H9 (cell line): ENCODE measurements around the gene AKIRIN1. TPM values are rescaled to one million over a fixed set of nuclear protein-coding genes. Genes with fewer than 3 reads are reported as not detected.

Experiments
- DNase-seq: peaks from one replicate; pipeline ENCODE4 v3.0.0-alpha.2; 2017
- H2AFZ ChIP-seq: one replicate; pipeline ENCODE4 v1.6.1; 2013; ENCODE audit warnings: mild to moderate bottlenecking, low read length, control low read depth, moderate library complexity
- H2AK5ac ChIP-seq: 2 replicates; pipeline ENCODE4 v1.6.1; 2013; ENCODE audit warnings: low read length, control low read depth, mixed read lengths; ENCODE audit not compliant: insufficient read length
- H2BK120ac ChIP-seq: one replicate; pipeline ENCODE4 v1.6.1; 2013; ENCODE audit warnings: low read depth, mild to moderate bottlenecking, low read length, control low read depth, inconsistent platforms; ENCODE audit not compliant: poor library complexity, severe bottlenecking
- H2BK12ac ChIP-seq: 2 replicates; pipeline ENCODE4 v1.6.1; 2013; ENCODE audit warnings: low read length, control low read depth, mixed read lengths, low read depth; ENCODE audit not compliant: insufficient read length
- H2BK15ac ChIP-seq: 2 replicates; pipeline ENCODE4 v1.6.1; 2013; ENCODE audit warnings: low read depth, low read length, control low read depth
- H2BK20ac ChIP-seq: one replicate; pipeline ENCODE4 v1.6.1; 2013; ENCODE audit warnings: low read depth, mild to moderate bottlenecking, low read length, control low read depth, inconsistent platforms; ENCODE audit not compliant: poor library complexity, severe bottlenecking
- H2BK5ac ChIP-seq: 2 replicates; pipeline ENCODE4 v1.6.1; 2013; ENCODE audit warnings: low read length, control low read depth, mixed read lengths; ENCODE audit not compliant: insufficient read length
- H3K14ac ChIP-seq: 2 replicates; pipeline ENCODE4 v1.6.1; 2013; ENCODE audit warnings: low read length, control low read depth; ENCODE audit not compliant: insufficient read depth
- H3K18ac ChIP-seq: 2 replicates; pipeline ENCODE4 v1.6.1; 2013; ENCODE audit warnings: low read depth, mild to moderate bottlenecking, mixed read lengths, low read length, control low read depth; ENCODE audit not compliant: insufficient read length
- H3K23ac ChIP-seq: 2 replicates; pipeline ENCODE4 v1.6.1; 2013; ENCODE audit warnings: low read length, control low read depth, mixed read lengths, low read depth; ENCODE audit not compliant: insufficient read length
- H3K23me2 ChIP-seq: 2 replicates; pipeline ENCODE4 v1.6.1; 2013; ENCODE audit warnings: low read depth, mild to moderate bottlenecking, mixed read lengths, low read length, control low read depth; ENCODE audit not compliant: insufficient read length, poor library complexity, severe bottlenecking
- H3K27ac ChIP-seq: 2 replicates; pipeline ENCODE4 v1.5.1; 2013; ENCODE audit warnings: low read length, control low read depth, mixed read lengths, low read depth; ENCODE audit not compliant: insufficient read length
- H3K27me3 ChIP-seq: 2 replicates; pipeline ENCODE4 v1.6.1; 2013; ENCODE audit warnings: low read length, control low read depth, inconsistent platforms; ENCODE audit not compliant: insufficient read depth
- H3K4ac ChIP-seq: 2 replicates; pipeline ENCODE4 v1.6.1; 2013; ENCODE audit warnings: low read depth, mild to moderate bottlenecking, control low read depth, inconsistent platforms, low read length, moderate library complexity
- H3K4me1 ChIP-seq: 2 replicates; pipeline ENCODE4 v1.6.1; 2013; ENCODE audit warnings: low read length, control low read depth, inconsistent platforms; ENCODE audit not compliant: insufficient read depth
- H3K4me2 ChIP-seq: 2 replicates; pipeline ENCODE4 v1.6.1; 2013; ENCODE audit warnings: low read length, control low read depth, mixed read lengths; ENCODE audit not compliant: insufficient read length, insufficient read depth
- H3K56ac ChIP-seq: 2 replicates; pipeline ENCODE4 v1.6.1; 2013; ENCODE audit warnings: low read depth, mild to moderate bottlenecking, mixed read lengths, low read length, control low read depth; ENCODE audit not compliant: insufficient read length
- H3K79me1 ChIP-seq: 2 replicates; pipeline ENCODE4 v1.6.1; 2013; ENCODE audit warnings: low read depth, mild to moderate bottlenecking, moderate library complexity, low read length, control low read depth, inconsistent platforms; ENCODE audit not compliant: insufficient read depth, poor library complexity, severe bottlenecking
- H3K79me2 ChIP-seq: 2 replicates; pipeline ENCODE4 v1.6.1; 2013; ENCODE audit warnings: low read length, control low read depth, inconsistent platforms; ENCODE audit not compliant: insufficient read depth
- H3K9ac ChIP-seq: 2 replicates; pipeline ENCODE4 v1.6.1; 2013; ENCODE audit warnings: low read length, control low read depth, mixed read lengths; ENCODE audit not compliant: insufficient read length; ENCODE audit errors: extremely low read depth
- H3K9me3 ChIP-seq: one replicate; pipeline ENCODE4 v1.6.1; 2013; ENCODE audit warnings: low read depth, low read length, inconsistent platforms; ENCODE audit not compliant: control insufficient read depth
- H3T11ph ChIP-seq: one replicate; pipeline ENCODE4 v1.6.1; 2013; ENCODE audit warnings: mild to moderate bottlenecking, low read length, control low read depth, inconsistent platforms
- H4K20me1 ChIP-seq: one replicate; pipeline ENCODE4 v1.6.1; 2013; ENCODE audit not compliant: control insufficient read depth, insufficient read length, insufficient read depth
- H4K5ac ChIP-seq: 2 replicates; pipeline ENCODE4 v1.6.1; 2013; ENCODE audit warnings: low read depth, mild to moderate bottlenecking, mixed read lengths, low read length, control low read depth; ENCODE audit not compliant: insufficient read length
- H4K8ac ChIP-seq: replicated peaks from 2 replicates; pipeline ENCODE4 v1.6.1; 2013; ENCODE audit warnings: low read length, control low read depth, mixed read lengths, low read depth; ENCODE audit not compliant: insufficient read length
- H4K91ac ChIP-seq: 2 replicates; pipeline ENCODE4 v1.6.1; 2013; ENCODE audit warnings: low read depth, mild to moderate bottlenecking, moderate library complexity, mixed read lengths, low read length, control low read depth; ENCODE audit not compliant: insufficient read length
- H3K27ac Mint-ChIP-seq, 3 experiments: 2 replicates in 2 of 3; 3 replicates in 1 of 3; pipeline ENCODE4 v1.8.0; 2020 to 2021; ENCODE audit warnings: mixed read lengths in 3 of 3, mild to moderate bottlenecking in 1 of 3, moderate library complexity in 1 of 3
- H3K27me3 Mint-ChIP-seq: 2 replicates; pipeline ENCODE4 v1.8.0; 2021; ENCODE audit warnings: low read depth, mild to moderate bottlenecking, moderate library complexity, mixed read lengths
- H3K36me3 Mint-ChIP-seq, 3 experiments: 2 replicates in 2 of 3; 3 replicates in 1 of 3; pipeline ENCODE4 v1.8.0; 2020 to 2021; ENCODE audit warnings: low read depth in 3 of 3, mixed read lengths in 3 of 3; ENCODE audit not compliant: insufficient read depth in 1 of 3
- H3K4me1 Mint-ChIP-seq, 2 experiments: 2 replicates each; pipeline ENCODE4 v1.8.0; 2020; ENCODE audit warnings: mixed read lengths in 2 of 2
- H3K4me3 Mint-ChIP-seq, 2 experiments: 2 replicates in 1 of 2; 3 replicates in 1 of 2; pipeline ENCODE4 v1.8.0; 2020 to 2021; ENCODE audit warnings: mild to moderate bottlenecking in 2 of 2, mixed read lengths in 2 of 2, moderate library complexity in 1 of 2
- H3K9me3 Mint-ChIP-seq, 2 experiments: 2 replicates in 1 of 2; 3 replicates in 1 of 2; pipeline ENCODE4 v1.8.0; 2020; ENCODE audit warnings: mild to moderate bottlenecking in 2 of 2, mixed read lengths in 2 of 2, moderate library complexity in 1 of 2
- CTCF ChIP-seq: fragments of 200-600 bp; sonication (generic); conservative IDR thresholded peaks from 3 replicates; pipeline ENCODE4 v1.8.0; 2021; ENCODE audit warnings: antibody characterized with exemption, mild to moderate bottlenecking
- WGBS: extraction: QIAGEN DNeasy Blood & Tissue Kit; methylation state at CpG from one replicate; pipeline ENCODE4 v1.1.7; 2013; ENCODE audit warnings: missing lambda C conversion rate, low lambda C conversion rate, mixed read lengths; ENCODE audit not compliant: insufficient read length; ENCODE audit errors: extremely low coverage; 5-methylcytosine and 5-hydroxymethylcytosine counted together
- total RNA-seq: library from RNA; stranded (reverse); gene quantifications from 2 replicates; pipeline ENCODE4 v1.2.1, GENCODE V29; 2021

Gene AKIRIN1
- total RNA-seq, 1 experiment from 2014 or later: 237 TPM

DNA sequence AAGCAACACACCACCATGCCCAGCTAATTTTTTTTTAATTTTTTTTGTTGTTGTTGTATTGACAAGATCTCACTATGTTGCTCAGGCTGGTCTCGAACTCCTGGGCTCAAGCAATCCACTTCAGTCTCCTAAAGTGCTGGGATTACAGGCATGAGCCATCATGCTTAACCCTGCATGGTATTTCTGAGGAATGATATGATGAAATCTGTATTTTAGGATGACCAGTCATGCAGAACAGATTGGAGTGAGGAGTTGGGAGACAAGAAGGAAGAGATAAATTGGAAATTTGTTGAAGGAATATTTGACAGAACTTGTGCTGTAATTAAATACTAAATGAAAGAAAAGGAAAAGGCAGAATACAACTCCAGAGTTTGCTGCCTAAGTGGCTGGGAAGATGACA, 30.4 kb downstream of the AKIRIN1 start:
- no peak overlapping the region for H2BK15ac ChIP-seq
- TF ChIP-seq CTCF: no peak
- Mint-ChIP-seq H3K27me3 (no peaks in the 10 kb centered on the region), H3K27ac (no peak overlapping the region), H3K9me3 (peaks cover 0 to 5% of the 10 kb centered on the region in 2 experiments; a peak in 1 of 5 replicates), H3K4me3 (no peak overlapping the region), H3K36me3 (no peaks in the 10 kb centered on the region; a peak in 1 of 7 replicates), H3K4me1 (peaks cover 24 to 29% of the 10 kb centered on the region in 2 experiments)
- no peak overlapping the region for H2BK120ac ChIP-seq
- no peak overlapping the region for H3K9ac ChIP-seq
- no peak overlapping the region for H4K5ac ChIP-seq
- H3K23ac ChIP-seq: no peak overlapping the region
- H3K79me2 ChIP-seq: no peaks in the 10 kb centered on the region
- no peak for DNase-seq
- H3K27me3 ChIP-seq: no peaks in the 10 kb centered on the region
- no peak overlapping the region for H3K56ac ChIP-seq
- H3T11ph ChIP-seq: no peak overlapping the region
- no peaks in the 10 kb centered on the region for H3K23me2 ChIP-seq
- no peaks in the 10 kb centered on the region for H3K79me1 ChIP-seq
- no peak overlapping the region for H3K4ac ChIP-seq
- no peak overlapping the region for H2AFZ ChIP-seq
- H2BK20ac ChIP-seq: no peak overlapping the region
- H3K9me3 ChIP-seq: no peaks in the 10 kb centered on the region
- no peak overlapping the region for H2BK12ac ChIP-seq
- H3K4me1 ChIP-seq: peaks cover 5% of the 10 kb centered on the region; the same call in 1 of the 2 replicates
- no CpG with 5 or more reads among the region's 1 CpG for WGBS
- no peaks in the 10 kb centered on the region for H4K20me1 ChIP-seq
- no peak overlapping the region for H3K4me2 ChIP-seq
- H3K14ac ChIP-seq: no peak overlapping the region
- no peak overlapping the region for H2BK5ac ChIP-seq
- H4K8ac ChIP-seq: no peak overlapping the region
- H3K27ac ChIP-seq: no peak overlapping the region
- H2AK5ac ChIP-seq: no peak overlapping the region
- no peak overlapping the region for H4K91ac ChIP-seq
- H3K18ac ChIP-seq: no peak overlapping the region
